Kidney tubule cell (primary cell): ENCODE measurements around the gene STRN4.
"Not testable (repeated sequence)": the region's sequence is repeated elsewhere in the genome, so short reads cannot be mapped to it uniquely, and the experiment has no call there.

Experiments
- DNase-seq: peaks from one replicate; pipeline ENCODE4 v3.0.0-alpha.2; 2018; ENCODE audit warnings: low spot score

The STRN4 gene

GRCh38 chr19:46713781-46714443 lies 32.3 kb downstream of the STRN4 start:
- peak; percentile 87 for DNase-seq

- not testable (repeated sequence) for DNase-seq
Observed at GRCh38 chr19:46712768-46713338, 33.4 kb downstream of the STRN4 start.

DNA sequence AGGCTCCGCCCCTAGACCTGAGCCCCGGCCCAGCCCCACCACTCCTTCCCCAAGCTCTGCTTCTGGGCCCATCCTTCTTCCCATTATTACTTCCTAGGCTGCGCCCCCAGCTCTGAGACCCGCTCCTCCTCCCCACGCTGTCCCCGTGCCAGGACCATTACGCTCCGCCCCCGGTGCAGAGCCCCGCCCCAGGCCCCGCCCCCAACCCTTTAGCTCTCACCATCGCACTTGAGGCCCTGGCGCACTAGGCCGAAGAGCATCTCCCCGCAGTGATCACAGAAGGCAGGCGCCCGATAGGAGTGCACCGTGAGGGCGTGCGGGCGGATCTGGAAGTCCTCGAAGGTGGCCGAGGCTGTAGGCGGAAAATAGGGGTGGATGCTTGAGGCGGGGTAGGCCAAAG lies 35.6 kb downstream of the STRN4 start:
- DNase-seq, result no peak

- DNase-seq, result peak; percentile 41
Observed at GRCh38 chr19:46704379-46705076, 41.7 kb downstream of the STRN4 start.

- no peak for DNase-seq
Observed at GRCh38 chr19:46700704-46701103, 45.5 kb downstream of the STRN4 start.

DNA sequence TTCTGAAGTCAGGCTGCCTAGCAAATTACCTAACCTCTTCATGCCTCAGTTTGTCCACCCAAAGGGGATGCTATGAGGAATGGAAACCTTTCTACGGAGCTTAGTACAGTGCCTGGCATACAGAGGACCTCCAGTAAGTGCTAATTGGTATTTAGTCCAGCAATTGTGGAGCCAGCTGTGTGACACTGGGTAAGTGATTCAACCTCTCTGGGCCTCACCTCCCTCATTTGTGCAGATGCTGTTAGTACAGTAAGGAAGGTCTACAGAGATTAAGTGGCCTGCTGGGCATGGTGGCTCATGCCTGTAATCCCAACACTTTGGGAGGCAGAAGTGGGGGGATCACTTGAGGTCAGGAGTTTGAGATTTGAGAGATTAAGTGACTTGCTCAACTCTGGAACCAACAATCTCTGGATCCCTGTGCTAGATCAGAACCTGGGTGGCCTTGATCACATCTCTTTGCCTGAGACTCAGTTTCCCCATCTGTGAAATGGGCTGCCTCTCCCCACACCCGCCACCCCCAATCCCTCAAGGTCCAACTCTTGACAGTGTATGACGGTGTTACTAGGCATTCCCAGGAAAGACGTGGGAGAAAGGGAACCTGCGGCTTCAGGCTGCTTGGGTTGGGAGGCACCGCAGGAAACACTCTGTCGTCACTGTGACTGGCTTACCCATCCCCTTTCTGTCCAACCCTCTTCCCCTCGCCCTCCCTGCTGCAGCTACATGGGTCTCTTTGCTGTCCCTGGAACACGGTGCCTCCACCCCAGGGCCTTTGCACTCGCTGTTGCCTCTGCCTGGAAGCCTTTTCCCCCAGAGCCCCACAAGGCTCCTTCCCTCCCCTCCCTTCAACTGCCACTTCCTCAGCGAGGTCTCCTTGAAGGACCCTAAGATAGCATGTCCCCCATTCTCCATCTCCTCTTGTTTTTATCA lies 47.6 kb downstream of the STRN4 start:
- DNase-seq, result no peak

DNA sequence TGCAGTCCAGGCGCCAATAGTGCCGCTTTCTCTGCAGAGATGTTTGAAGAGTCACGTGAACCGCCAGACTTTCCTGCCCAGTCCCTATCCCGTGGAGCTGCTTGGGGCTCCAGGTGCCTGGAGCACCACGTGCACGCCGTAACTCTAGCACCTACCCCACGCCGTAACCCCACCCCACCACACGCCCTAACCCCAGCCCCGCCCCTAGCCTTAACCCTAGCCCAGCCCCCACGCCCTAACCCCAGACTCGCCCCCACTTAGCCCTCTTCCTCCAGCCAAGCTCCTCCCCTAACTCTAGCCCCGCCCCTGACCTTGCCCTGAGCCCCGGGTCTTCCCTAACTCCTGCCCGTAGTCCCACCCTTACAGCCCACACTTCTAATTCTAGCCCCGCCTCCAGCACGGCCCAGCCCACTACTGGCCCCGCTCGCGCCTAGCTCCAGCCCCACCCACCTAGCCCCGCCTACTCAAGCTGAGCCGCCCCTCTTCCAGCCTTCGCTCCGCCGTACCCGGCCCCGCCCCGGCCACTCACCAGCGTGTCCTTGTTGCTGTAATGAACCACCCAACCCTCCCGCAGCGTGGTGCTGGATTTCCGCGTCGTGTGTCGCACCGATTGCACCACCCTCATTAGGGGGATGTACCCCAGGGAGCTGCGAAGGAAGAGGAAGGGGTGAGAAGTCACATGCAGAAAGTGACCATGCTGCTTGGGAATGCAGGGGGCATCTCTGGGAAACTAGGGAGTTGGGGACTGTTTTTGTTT lies 48.9 kb downstream of the STRN4 start:
- DNase-seq, result peak; percentile 53

DNA sequence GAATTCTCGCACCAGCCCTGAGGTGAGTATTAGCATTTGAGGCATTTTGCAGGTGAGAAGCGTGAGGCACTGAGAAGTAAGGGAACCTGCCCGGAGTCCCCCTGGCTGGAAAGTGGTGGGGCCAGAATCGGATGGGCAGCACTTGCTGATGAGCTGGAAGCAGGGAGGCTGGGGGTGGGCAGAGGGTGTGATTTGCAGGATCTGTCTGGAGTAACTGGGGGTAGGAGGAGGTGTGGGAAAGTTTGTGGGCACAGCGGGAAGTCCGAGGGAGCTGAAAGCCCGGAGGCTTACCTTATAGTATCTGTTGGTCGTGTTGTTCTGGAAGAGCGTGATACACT lies 49.4 kb downstream of the STRN4 start:
- no peak for DNase-seq

GRCh38 chr19:46696052-46696451 lies 50.2 kb downstream of the STRN4 start:
- DNase-seq, result no peak

- DNase-seq, result no peak
Observed at GRCh38 chr19:46693760-46694159, 52.5 kb downstream of the STRN4 start.

DNA sequence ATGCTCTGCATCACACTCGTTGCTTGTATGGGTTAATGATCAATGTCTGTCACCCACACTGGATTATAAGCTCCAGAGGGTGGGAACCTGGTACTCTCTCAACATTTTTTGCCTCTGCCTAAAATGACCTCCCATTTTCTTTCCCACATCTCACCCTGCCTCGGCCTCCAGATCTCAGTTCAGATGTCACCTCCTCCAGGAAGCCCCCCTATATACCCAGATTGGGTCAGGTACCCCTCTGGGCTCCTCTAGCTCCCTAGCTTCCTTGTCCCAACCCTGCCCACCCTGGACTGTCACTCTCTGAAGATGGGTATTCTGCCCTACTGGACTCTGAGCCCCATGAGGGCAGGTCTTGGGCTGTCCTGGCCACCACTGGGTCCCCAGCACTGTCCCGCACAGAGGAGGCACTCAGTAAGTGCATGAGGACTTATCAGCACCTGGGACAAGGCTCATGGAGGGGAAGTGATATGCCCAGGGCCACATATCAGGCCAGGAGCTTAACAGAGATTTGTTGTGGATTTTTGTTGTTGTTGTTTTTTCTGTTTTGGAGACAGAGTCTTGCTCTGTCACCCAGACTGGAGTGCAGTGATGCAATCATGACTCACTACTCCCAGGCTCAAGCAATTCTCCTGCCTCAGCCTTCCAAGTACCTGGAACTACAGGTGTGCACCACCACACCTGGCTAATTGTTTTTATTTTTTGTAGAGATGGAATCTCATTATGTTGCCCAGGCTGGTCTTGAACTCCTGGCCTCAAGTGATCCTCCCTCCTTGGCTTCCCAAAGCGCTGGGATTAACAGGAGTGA lies 53.1 kb downstream of the STRN4 start:
- peak; percentile 39 for DNase-seq

DNA sequence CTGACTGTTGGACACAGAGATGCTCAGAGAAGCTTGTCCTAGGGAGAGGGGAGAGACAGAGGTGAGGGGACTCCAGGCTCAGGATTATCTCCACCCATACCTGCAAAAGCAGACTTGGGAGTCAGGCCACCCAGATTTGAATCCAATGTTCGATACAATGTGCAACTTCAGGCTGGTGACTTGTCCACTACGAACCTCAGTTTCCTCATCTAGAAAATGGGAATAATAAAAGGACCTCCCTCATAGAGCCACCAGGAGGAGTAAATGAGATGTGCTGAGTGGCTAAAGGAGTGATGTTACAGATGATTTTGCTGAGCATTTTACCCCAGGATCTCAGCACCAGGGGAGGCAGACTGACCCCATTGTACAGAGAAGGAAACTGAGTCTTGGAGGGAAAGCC lies 54.3 kb downstream of the STRN4 start:
- no peak for DNase-seq

DNA sequence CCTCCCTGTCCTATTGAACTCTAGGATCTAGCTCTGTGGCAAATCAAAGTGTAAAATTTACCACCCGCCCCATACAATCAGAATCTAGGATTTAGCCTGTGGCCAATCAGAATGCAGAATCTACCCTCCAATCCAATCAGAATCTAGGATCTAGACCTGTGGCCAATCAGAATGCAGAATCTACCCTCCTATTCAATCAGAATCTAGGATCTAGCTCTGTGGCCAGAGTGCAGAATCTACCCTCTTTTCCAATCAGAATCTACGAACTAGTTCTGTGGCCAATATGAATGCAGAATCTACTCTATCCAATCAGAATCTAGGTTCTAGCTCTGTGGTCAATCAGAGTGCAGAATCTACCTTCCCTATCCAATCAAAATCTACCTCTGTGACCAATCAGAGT lies 55.1 kb downstream of the STRN4 start:
- no peak for DNase-seq

GRCh38 chr19:46689358-46689757 lies 56.9 kb downstream of the STRN4 start:
- DNase-seq, result no peak

GRCh38 chr19:46687438-46688145 lies 58.7 kb downstream of the STRN4 start:
- DNase-seq, result no peak

GRCh38 chr19:46685189-46685588 lies 61.1 kb downstream of the STRN4 start:
- no peak for DNase-seq

DNA sequence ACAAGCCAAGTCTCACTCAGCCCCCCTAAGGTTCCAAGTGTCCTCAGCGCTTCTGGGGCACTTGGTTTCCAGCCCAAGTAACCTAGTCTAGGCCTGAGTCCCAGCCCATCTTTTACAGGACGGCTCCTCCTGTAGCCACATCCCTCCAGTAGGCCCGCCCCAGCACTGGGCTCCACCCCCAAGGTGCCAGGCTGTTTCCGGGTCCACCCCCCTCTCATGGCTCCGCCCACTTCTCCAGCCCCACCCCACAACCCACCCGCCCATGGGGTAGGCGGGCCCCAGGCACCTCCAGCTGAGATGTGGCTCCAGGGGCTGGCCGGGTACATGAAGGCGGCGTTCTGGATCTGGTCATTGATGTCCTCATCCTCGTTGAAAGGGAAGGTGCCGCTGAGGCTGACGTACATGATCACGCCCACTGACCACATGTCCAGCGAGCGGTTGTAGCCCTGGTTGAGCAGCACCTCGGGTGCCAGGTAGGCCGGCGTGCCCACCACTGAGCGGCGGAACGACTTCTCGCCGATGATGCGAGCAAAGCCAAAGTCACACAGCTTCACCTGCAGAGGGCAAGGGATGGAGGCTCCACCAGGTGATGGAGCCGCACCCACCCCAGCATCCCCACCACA lies 68.0 kb downstream of the STRN4 start:
- peak; percentile 12 for DNase-seq

DNA sequence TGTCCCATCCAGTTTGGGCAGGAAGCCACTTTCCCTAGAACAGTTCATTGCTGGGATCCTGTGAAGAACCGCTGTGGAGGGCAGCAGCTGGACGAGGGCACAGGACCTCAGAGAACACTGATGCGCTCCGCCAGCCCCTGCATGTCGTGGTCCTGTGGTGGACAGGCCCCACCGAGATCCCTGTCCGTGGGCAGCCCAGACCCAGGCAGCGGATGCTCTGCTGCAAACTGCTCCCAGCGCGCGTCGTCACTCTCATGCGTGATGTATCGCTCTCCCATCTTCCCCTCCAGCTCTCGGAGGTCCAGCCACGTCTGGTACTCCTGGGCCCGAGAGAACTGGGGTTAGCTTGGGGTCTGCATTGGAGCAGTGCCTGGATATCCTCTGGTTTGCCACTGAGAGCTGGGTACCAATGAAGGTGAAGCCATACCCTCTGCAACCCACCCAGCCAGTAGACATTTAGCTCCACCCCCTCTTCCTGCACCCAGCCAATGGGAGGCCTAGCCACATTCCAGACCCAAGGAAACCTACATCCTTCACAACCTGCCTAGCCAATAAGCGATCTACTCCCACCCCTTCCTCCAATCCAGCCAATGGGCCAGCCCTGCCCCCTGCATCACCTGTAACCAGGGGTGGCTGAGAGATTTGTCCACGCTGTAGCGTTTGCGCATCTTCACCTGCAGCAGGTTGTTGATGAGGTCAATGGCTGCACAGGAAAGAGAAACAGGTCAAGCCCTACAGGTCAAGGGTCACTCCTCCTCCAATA lies 71.7 kb downstream of the STRN4 start:
- peak; percentile 20 for DNase-seq

GRCh38 chr19:46670813-46671212 lies 75.4 kb downstream of the STRN4 start:
- peak; percentile 20 for DNase-seq
